ENCODE data around the gene NOG.

The NOG gene

DNA sequence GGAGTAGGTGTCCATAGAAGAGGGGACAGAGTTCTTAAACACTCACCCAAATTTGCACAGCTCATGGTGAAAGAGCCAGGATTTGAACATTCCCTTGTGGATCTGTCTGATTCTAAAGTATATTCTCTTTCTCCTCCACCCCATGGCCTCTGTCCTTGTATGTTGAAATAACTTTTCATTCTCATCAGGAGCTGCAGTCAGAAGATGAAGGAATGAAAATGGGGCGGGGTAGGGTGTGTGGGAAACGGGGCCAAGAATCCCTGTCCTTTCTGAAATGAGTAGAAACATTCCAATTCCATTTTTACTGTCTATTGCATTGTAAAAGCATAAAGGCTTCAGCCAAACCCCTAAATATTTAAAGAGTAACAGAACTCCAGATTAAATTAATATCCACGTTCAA is 42.8 kb downstream of the NOG start:
- no peak for DNase-seq (ENCODE audit: low read depth in 3 of 3)

DNA sequence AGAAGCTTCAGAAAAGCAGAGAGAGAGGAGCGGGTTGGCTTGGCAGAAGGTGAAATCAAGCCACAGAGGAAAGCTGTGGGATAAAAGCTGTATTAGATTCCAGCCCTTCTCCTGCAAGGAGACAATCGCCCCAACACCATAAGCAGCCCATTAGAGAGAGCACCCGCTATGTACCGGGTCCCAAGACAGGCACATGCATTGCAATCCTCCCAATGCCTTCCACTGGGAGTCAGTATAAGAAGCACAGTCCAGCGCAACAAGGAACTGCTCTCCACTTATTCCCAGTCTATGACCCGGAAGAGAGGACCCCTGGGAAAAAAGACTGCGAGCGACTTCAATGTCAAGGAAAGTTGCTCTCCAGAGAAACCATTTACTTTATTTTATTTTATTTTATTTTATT is 43.8 kb downstream of the NOG start:
- DNase-seq (ENCODE audit: low read depth in 3 of 3), result no peak

DNA sequence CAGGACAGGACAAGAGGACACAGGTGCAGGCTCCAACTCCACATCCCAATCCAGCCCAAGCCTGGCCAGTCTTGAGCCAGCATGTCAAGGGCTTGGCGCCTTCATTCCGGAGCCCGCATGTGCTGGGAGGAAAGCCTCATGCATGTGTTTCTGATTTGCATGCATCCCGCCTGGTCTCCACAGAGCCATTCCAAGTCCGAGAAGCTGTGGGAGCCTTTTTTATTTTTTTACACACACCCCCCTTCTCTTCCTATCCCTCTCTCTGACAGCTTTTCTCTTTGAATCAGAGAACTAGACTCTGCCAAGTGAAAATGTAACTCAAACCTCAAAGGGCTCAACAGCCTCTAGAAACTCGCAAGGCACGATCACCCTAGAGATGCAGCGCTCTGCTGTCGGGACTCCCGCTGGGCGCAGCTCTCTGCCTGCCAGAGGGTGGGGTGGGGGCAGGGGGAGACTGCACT is 45.1 kb downstream of the NOG start:
- no peak for DNase-seq (ENCODE audit: low read depth in 3 of 3)

DNA sequence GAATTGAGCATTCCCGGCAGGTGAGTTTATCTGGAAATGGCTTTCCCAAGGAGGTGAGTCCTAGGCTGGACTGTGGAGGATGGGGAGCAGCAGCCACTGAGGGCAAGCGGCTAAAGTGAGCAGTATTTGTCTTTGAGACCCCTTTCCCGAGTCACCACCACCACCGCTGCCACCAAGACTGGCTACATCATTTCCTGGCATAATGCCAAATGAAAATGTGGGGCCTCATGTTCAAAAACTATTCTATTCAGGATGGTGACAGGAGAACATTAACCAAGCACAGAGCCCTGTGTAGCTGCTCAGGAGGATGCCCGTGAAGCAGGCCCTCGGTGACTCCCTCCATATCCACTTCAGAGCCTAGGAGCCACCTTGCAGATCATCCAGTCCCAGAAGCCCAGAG is 46.0 kb downstream of the NOG start:
- no peak for DNase-seq (ENCODE audit: low read depth in 3 of 3)

DNA sequence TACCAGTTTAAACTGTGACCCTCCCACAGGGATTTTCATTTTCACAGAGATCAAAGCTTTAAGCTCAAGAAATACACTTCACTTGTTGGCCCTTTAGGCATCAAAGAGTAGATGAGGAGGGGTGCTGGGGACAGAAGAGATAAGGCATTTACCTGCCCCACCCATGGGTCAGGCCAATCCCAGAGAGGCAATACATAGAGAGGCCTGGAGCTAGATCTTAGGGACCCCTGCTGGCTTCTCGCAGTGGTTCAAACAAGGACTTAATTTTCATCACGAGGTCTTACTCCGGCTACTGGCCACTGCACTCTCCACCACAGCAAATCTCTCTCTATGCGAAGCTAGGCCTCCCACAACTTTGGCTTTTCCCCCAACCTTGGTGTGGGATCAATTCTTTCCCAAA is 46.6 kb downstream of the NOG start:
- DNase-seq (ENCODE audit: low read depth in 3 of 3), result no peak

DNA sequence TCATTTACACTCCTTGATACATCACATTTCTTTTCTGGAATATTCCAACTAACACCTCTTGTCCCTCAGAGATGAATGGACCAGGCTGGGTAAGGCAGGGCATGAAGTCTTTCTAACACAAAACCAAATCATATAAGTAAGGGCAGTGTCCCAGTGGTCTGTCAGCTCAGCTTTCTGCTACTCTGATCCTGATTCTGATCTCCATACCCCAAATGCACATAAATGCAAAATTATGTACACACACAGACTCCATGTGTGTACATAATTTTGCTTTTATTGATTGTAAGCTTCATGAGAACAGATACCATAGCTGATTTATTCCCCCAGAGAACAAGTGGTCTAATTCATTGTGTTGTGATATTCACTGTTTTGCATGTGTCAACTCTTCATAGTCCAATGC is 47.9 kb downstream of the NOG start:
- no peak for DNase-seq (ENCODE audit: low read depth in 3 of 3)

DNA sequence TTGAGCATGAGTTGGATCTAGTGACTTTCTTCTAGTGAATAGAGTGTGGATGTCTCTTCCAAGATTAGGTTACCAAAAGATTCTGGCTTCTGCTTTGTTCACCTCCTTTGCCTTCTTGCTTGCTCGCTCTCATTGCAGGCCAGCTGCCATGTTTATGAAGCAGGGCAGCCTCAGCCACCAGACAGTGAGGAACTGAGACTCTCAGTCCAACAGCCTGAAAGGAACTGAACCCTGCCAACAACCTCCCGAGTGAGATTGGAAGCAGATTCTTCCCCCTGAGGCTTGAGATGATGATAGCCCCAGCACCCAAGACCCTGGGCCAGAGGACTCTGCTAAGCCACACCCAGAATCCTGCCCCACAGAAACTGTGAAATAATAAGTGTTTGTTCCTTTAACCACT is 48.4 kb downstream of the NOG start:
- no peak for DNase-seq (ENCODE audit: low read depth in 3 of 3)

DNA sequence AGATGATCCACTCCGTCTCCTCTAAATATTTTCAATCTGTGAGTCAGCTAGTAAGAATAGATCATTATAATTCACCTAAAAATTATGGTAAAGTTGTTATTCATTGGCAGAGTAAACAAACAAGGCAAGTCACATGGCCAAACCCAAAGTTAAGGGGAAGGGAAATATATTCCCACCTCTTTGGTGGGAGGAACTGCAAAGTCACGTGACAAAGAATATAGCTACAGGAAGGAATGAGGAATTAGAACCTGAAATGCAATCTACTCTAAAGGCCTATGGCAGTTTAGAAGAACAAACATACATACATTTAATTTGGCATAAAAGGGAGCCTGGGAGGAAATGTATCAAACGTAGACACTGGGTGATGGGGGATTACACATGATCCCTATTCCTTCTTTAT is 48.9 kb downstream of the NOG start:
- no peak for DNase-seq (ENCODE audit: low read depth in 3 of 3)
